ENCODE data around the gene RGSL1.
"Not testable (repeated sequence)": the region's sequence is repeated elsewhere in the genome, so short reads cannot be mapped to it uniquely, and the experiment has no call there.

The RGSL1 gene

DNA sequence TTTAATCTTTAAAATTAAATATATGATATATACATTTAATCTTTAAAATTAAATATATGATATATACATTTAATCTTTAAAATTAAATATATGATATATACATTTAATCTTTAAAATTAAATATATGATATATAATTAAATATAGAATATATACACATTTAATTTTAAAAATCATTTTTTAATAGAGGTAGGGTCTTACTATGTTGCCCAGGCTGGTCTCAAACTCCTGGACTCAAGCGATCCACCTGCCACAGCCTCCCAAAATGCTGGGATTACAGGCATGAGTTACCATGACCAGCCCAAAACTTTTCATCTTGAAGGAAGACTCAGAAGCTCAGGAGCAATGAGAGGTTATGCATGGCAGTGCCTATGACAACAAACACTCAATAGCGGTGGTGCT, 2.8 kb upstream of the RGSL1 start:
- not testable (repeated sequence) for DNase-seq

DNA sequence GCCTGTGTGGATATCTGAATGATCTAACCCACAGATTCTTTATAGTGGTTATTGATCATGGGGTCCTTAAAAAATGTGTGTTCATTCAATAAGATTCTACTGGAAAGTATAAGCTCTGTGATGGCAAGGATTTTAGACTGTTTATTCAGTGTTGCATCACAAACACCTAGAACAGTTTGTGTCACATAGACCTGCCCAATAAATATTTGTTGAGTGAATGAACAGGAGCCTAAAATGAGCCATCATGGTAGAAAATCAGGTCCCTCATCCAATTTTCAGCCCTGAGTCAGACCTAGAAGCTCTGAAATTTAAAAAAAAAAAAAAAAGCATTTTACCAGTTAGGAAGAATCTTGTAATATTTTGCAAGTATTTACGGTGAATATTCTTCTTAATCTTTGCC, 2.3 kb upstream of the RGSL1 start:
- no peak for DNase-seq

- DNase-seq, result no peak
These were observed 3.7 kb downstream of the RGSL1 start for GRCh38 chr1:182453631-182454030.

GRCh38 chr1:182457844-182458243, 7.9 kb downstream of the RGSL1 start:
- DNase-seq, result no peak

GRCh38 chr1:182459949-182460348, 10.0 kb downstream of the RGSL1 start:
- DNase-seq, result no peak

DNA sequence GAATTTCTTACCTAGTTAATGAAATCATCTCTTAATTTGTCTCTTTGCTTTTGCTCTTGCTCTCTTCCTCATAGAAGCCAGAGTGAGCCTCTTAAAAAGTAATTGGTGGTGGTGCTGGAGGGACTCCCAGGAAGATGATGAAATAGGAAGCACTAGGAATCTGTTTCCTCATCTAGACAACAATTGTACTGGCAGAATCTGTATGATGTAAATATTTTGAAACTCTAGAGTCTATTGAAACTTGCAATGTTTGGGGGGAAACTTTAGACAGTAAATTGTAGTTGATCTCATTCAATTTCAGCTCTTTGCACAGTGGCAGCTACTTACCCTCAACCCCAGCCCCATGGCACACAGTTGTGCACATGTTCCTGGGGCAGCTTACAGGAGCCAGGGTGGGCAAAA, 10.6 kb downstream of the RGSL1 start:
- no peak for DNase-seq

GRCh38 chr1:182473556-182473955, 23.6 kb downstream of the RGSL1 start:
- DNase-seq, result no peak

DNA sequence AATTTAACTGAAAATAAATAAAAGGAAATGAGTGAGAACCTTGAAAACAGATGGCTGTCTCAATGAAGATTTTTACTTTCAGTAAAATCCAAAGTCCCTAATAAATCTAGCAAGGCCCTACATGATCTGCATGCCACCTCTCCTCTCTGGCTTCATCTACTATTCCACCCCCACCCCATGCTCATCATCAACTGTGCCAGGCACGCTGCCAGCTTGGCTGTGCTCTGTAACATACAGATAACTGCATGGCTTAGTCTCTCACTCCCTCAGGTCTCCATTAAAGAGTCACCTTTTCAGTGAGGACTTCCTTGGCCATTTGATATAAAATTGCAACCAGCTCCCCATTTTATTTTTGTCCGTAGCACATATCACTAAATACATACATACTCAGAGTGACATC, 26.7 kb downstream of the RGSL1 start:
- DNase-seq, result no peak

DNA sequence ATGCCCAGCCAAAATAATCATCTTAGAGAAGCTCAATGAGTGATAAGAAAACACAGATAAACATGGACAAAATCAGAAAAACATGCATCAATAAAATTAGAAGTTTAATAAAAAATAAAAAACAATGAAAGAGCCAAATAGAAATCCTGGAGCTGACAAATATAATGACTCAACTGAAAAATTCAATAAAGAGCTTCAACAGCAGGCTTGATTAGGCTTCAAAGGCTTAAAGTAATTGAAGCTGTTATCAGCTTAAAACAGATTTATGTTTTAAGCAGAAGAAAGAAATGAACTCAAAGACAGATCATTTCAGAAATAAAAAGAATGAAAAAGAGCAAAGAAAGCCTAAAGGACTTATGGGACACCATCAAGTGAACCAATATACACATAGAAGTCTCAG, 28.3 kb downstream of the RGSL1 start:
- no peak for DNase-seq

DNA sequence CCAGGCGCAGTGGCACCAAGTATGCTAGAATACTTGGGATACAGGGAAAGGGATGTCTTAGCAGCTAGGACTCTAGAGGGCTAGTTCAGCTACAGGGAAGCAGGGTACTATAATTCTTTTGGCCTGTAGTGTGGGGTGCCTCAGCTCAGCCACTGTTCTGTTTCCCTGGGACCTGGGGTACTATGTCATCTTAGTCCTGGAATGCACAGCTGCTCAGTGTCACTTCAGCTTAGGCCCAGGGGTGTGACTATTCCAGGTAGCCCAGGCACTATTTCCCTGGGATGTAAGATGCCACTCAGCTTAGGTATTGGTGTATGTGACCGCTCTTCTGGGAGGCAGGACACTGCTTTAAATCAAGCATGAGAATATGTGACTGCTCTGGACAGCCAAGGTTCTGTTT, 34.1 kb downstream of the RGSL1 start:
- no peak for DNase-seq

- no peak for DNase-seq
These were observed 34.7 kb downstream of the RGSL1 start for GRCh38 chr1:182484531-182485257.

- no peak for DNase-seq
These were observed 35.9 kb downstream of the RGSL1 start for GRCh38 chr1:182485861-182486260.

- no peak for DNase-seq
These were observed 38.9 kb downstream of the RGSL1 start for GRCh38 chr1:182488803-182489202.

GRCh38 chr1:182493063-182493462, 43.1 kb downstream of the RGSL1 start:
- no peak for DNase-seq

DNA sequence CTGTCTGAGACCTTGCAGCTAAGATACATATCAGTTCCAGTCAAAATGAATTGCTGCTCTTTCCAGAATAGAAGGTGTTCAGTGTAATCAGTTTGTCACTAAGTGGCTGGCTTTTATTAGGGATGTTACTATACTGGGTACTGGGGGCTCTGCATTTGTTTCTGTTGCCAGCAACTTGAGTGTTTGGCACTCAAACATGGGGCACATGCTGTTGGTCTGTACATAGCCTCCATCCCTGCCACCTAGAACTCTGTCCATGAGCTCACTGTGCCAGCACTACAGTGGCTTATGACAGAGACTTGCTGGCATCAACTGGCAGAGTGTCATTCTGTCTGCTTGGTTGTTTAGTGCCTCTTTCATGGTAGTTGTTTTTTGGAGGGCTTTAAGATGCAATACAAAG, 45.1 kb downstream of the RGSL1 start:
- no peak for DNase-seq

DNA sequence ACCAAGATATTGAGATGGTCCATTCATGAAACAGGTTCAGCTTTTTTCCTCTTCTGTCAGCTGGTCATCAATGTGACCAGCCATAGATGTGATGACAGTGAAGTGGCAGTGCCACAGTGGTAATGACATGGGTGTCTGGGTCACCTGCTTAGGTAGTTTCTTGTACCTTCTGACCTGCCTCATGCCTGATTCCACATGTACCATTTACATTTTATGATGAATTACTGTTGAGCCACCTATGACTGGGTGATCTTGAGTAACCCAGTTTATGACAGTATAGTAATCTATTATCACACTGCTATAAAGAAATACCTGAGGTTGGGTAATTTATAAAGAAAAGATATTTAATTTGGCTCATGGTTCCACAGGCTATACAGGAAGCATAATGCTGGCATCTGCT, 45.7 kb downstream of the RGSL1 start:
- DNase-seq, result no peak

GRCh38 chr1:182507685-182508084, 57.7 kb downstream of the RGSL1 start:
- DNase-seq, result no peak

- no peak for DNase-seq
These were observed 65.6 kb downstream of the RGSL1 start for GRCh38 chr1:182515556-182515955.

DNA sequence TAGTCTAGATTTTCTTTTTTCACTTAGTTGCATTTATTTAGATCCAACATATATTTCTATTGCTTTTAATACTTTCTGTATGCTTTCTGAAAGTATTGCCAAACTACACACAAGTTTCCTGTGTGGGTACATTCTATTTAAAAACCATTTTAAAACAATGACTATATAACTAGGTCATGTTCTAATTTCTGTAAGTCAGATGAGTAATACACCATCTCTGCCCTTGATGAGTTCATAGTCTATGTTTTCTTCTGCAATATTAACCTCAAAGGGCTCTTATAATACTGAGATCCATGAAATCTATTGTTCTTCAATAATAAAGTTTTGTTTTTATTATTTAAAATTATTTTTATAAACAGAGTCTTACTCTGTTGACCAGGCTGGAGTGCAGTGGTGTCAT, 70.8 kb downstream of the RGSL1 start:
- DNase-seq, result no peak

- DNase-seq, result no peak
These were observed 75.4 kb downstream of the RGSL1 start for GRCh38 chr1:182525342-182525741.

- no peak for DNase-seq
These were observed 77.7 kb downstream of the RGSL1 start for GRCh38 chr1:182527680-182528079.

DNA sequence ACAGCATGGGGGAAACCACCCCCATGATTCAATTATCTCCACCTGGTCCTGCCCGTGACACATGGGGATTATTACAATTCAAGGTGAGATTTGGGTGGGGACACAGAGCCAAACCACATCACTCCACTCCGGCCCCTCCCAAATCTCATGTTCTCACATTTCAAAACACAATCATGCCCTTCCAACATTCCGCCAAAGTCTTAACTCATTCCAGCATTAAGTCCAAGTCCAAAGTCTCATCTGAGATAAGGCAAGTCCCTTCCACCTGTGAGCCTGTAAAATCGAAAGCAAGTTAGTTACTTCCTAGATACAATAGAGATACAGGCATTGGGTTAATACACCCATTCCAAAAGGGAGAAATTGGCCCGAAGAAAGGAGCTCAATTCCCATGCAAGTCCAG, 78.3 kb downstream of the RGSL1 start:
- not testable (repeated sequence) for DNase-seq

- DNase-seq, result no peak
These were observed 84.0 kb downstream of the RGSL1 start for GRCh38 chr1:182533896-182534295.

- no peak for DNase-seq
These were observed 99.4 kb downstream of the RGSL1 start for GRCh38 chr1:182549346-182549745.

GRCh38 chr1:182549811-182550210, 99.9 kb downstream of the RGSL1 start:
- no peak for DNase-seq

DNA sequence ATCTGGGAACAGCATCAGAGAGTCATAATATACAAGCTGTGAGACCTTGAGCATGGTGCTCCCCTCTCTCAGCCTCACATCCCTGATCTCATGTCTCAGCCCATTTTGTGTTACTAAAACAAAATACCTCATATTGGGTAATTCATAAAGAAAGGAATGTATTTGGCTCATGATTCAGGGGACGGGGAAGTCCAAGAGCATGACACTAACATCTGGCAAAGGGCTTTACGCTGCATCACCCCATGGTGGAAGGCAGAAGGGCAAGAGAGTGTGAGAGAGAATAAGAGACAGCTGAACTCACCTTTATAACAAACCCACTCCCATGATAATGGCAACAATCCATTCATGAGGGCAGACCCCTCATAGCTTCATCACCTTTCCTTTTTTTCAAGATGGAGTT, 102.6 kb downstream of the RGSL1 start:
- DNase-seq, result no peak
